HepG2 (cell line): Measurements from ENCODE around the gene PPCDC. TPM values are rescaled to one million over a fixed set of nuclear protein-coding genes. Genes with fewer than 3 reads are reported as not detected.

Source experiments
- AKAP8 ChIP-seq: sonication (generic); formaldehyde crosslinking; IDR thresholded peaks from 2 replicates; pipeline ENCODE4 v1.5.1; 2020; ENCODE audit warnings: mild to moderate bottlenecking, missing genetic modification reagents
- ATF2 ChIP-seq: sonication (generic); formaldehyde crosslinking; IDR thresholded peaks from 2 replicates; pipeline ENCODE4 v1.4.0; 2020; ENCODE audit warnings: missing genetic modification reagents
- HMG20B ChIP-seq: conservative IDR thresholded peaks from 2 replicates; pipeline ENCODE4 v1.6.1; 2016; ENCODE audit warnings: missing genetic modification reagents, missing compliant biosample characterization
- MIER3 ChIP-seq: IDR thresholded peaks from 2 replicates; pipeline ENCODE4 v1.6.1; 2016; ENCODE audit warnings: missing compliant biosample characterization, borderline replicate concordance
- MLX ChIP-seq: IDR thresholded peaks from 2 replicates; pipeline ENCODE4 v1.6.1; 2016
- MYNN ChIP-seq: sonication (generic); formaldehyde crosslinking; IDR thresholded peaks from 2 replicates; pipeline ENCODE4 v1.4.0; 2020; ENCODE audit warnings: mild to moderate bottlenecking, low read depth, missing genetic modification reagents
- PRDM4 ChIP-seq: sonication (generic); formaldehyde crosslinking; IDR thresholded peaks from 2 replicates; pipeline ENCODE4 v1.9.0; 2021; ENCODE audit warnings: missing genetic modification reagents, borderline replicate concordance
- SALL1 ChIP-seq: sonication (generic); formaldehyde crosslinking; IDR thresholded peaks from 2 replicates; pipeline ENCODE4 v1.8.0; 2022; ENCODE audit warnings: mild to moderate bottlenecking, missing genetic modification reagents
- TBL1XR1 ChIP-seq: fragments of 150-350 bp; IDR thresholded peaks from 2 replicates; pipeline ENCODE4 v1.6.1; 2014; ENCODE audit warnings: borderline replicate concordance, low read length; ENCODE audit not compliant: partially characterized antibody
- TIGD3 ChIP-seq: sonication (generic); formaldehyde crosslinking; IDR thresholded peaks from 2 replicates; pipeline ENCODE4 v1.5.1; 2020; ENCODE audit warnings: mild to moderate bottlenecking, missing genetic modification reagents, borderline replicate concordance
- ZBTB14 ChIP-seq: sonication (generic); formaldehyde crosslinking; IDR thresholded peaks from 2 replicates; pipeline ENCODE4 v1.4.0; 2020; ENCODE audit warnings: missing genetic modification reagents
- ZBTB39 ChIP-seq: sonication (generic); formaldehyde crosslinking; IDR thresholded peaks from 2 replicates; pipeline ENCODE4 v1.5.0; 2020; ENCODE audit warnings: missing genetic modification reagents
- ZNF207 ChIP-seq: fragments of 450-650 bp; IDR thresholded peaks from 2 replicates; pipeline ENCODE4 v1.6.1; 2016; ENCODE audit warnings: antibody characterized with exemption, borderline replicate concordance
- ZNF225 ChIP-seq: sonication (generic); formaldehyde crosslinking; IDR thresholded peaks from 2 replicates; pipeline ENCODE4 v1.4.0; 2020; ENCODE audit warnings: mild to moderate bottlenecking, missing genetic modification reagents
- ZNF317 ChIP-seq: sonication (generic); formaldehyde crosslinking; IDR thresholded peaks from 2 replicates; pipeline ENCODE4 v1.5.0; 2020; ENCODE audit warnings: mild to moderate bottlenecking, missing genetic modification reagents
- ZNF33B ChIP-seq: sonication (generic); formaldehyde crosslinking; IDR thresholded peaks from 2 replicates; pipeline ENCODE4 v1.5.1; 2020; ENCODE audit warnings: mild to moderate bottlenecking, missing genetic modification reagents
- ZNF550 ChIP-seq: sonication (generic); formaldehyde crosslinking; IDR thresholded peaks from 2 replicates; pipeline ENCODE4 v1.4.0; 2020; ENCODE audit warnings: mild to moderate bottlenecking, missing genetic modification reagents, borderline replicate concordance
- ZNF704 ChIP-seq: sonication (generic); formaldehyde crosslinking; IDR thresholded peaks from 2 replicates; pipeline ENCODE4 v1.8.1; 2023; ENCODE audit warnings: mild to moderate bottlenecking, inconsistent platforms, moderate library complexity, missing genetic modification reagents, borderline replicate concordance
- polyA plus RNA-seq, 8 experiments: library from polyadenylated mRNA; depleted of rRNA in 3 of 8; stranded (reverse) in 7 of 8; unstranded in 1 of 8; fragments of >200 nt; fragmentation: Illumina TruSeq in 4 of 8; extraction: Trizol in 4 of 8; gene quantifications; 2 replicates each; pipeline versions ENCODE4 v1.2.1 to v1.2.3, GENCODE V29; 2011 to 2016; ENCODE audit warnings: low read depth in 4 of 8, missing spikeins in 1 of 8, mixed read lengths in 1 of 8; ENCODE audit not compliant: insufficient read depth in 1 of 8
- total RNA-seq, 5 experiments: library from RNA; depleted of rRNA; stranded (reverse); fragments of >200 nt; fragmentation: Illumina TruSeq; extraction: Trizol; gene quantifications; 2 replicates each; pipeline ENCODE4 v1.2.3, GENCODE V29; 2016; ENCODE audit warnings: low read depth in 1 of 5

Gene PPCDC
- total and polyA plus RNA-seq, 2 of the 13 experiments (the other 11 are each of a cell fraction or from before 2014, with no cell fraction given) = 12.3 to 12.8 TPM

- TF ChIP-seq MYNN (CRISPR knock-in tag) = peak; percentile 92; the same call in 1 of the 2 replicates
- peak; percentile 95 for TF ChIP-seq SALL1 (CRISPR knock-in tag)
- TF ChIP-seq PRDM4 = peak; percentile 92; the same call in 1 of the 2 replicates
- TF ChIP-seq ZNF207 = no peak
- TF ChIP-seq MIER3 (CRISPR knock-in tag) = peak; percentile 83; the same call in 1 of the 2 replicates
- TF ChIP-seq HMG20B = peak; percentile 75
- TF ChIP-seq TBL1XR1 = no peak
- TF ChIP-seq ZBTB14 (CRISPR knock-in tag) = peak; percentile 94
- TF ChIP-seq ZNF550 (CRISPR knock-in tag) = no peak
- TF ChIP-seq ZBTB39 (CRISPR knock-in tag) = no peak
- 0 out of 2 replicates have a peak, but pooled peaks have one; percentile 42 for TF ChIP-seq MLX (CRISPR knock-in tag)
- no peak for TF ChIP-seq TIGD3 (CRISPR knock-in tag)
- TF ChIP-seq ZNF704 (CRISPR knock-in tag) = no peak
- TF ChIP-seq AKAP8 (CRISPR knock-in tag) = 0 out of 2 replicates have a peak, but pooled peaks have one; percentile 37
- TF ChIP-seq ZNF317 = peak; percentile 86
- peak; percentile 84 for TF ChIP-seq ATF2 (CRISPR knock-in tag)
- 0 out of 2 replicates have a peak, but pooled peaks have one; percentile 69 for TF ChIP-seq ZNF33B (CRISPR knock-in tag)
- TF ChIP-seq ZNF225 (CRISPR knock-in tag) = peak; percentile 44; the same call in 1 of the 2 replicates
These were observed 28.1 kb upstream of the PPCDC start, which contains the start of gene SCAMP5 (continued) for GRCh38 chr15:74995182-74995778.
